IMR-90 (cell line): Measurements from ENCODE around the gene INO80B. TPM values are rescaled to one million over a fixed set of nuclear protein-coding genes. Genes with fewer than 3 reads are reported as not detected.

Experiments used
- ATAC-seq: fragments of 200-7000 bp; cut with Tn5 transposase; 2 replicates; pipeline ENCODE4 v1.9.1; 2020; ENCODE audit warnings: low read depth, mild to moderate bottlenecking, moderate library complexity
- BruUV-seq: library from RNA; stranded (reverse); fragments of 400-500 nt; replicated peaks from 2 replicates; lab custom pipeline; 2021; lab: Mats Ljungman, UMichigan
- CTCF ChIA-PET: fragments of 300-600 bp; formaldehyde crosslinking; extraction: SDS; loops from one replicate; lab custom pipeline; 2021; ENCODE audit warnings: antibody characterized with exemption; lab: Yijun Ruan, JAX
- POLR2A ChIA-PET: fragments of 300-600 bp; sonication (Branson Sonifier 250); formaldehyde crosslinking; loops from one replicate; lab custom pipeline; 2022; ENCODE audit warnings: antibody characterized with exemption; ENCODE audit not compliant: unreplicated experiment; lab: Charles Lee
- DNase-seq: peaks from one replicate; pipeline ENCODE4 v3.0.0; 2013
- H2AFZ ChIP-seq: replicated peaks from 2 replicates; pipeline ENCODE3; 2013; ENCODE audit warnings: low read length, mild to moderate bottlenecking; ENCODE audit not compliant: poor library complexity
- H2AK5ac ChIP-seq: 2 replicates; pipeline ENCODE4 v1.6.1; 2013; ENCODE audit warnings: low read depth, low read length, inconsistent platforms
- H2AK9ac ChIP-seq: replicated peaks from 2 replicates; pipeline ENCODE3; 2013; ENCODE audit warnings: mild to moderate bottlenecking, low read depth, low read length, moderate library complexity; ENCODE audit not compliant: poor library complexity
- H2BK120ac ChIP-seq: 2 replicates; pipeline ENCODE4 v1.6.1; 2013; ENCODE audit warnings: low read depth, low read length, inconsistent platforms
- H2BK15ac ChIP-seq: 3 replicates; pipeline ENCODE4 v1.6.1; 2013; ENCODE audit warnings: low read depth, low read length, inconsistent platforms
- H2BK20ac ChIP-seq: 2 replicates; pipeline ENCODE4 v1.6.1; 2013; ENCODE audit warnings: low read depth, mild to moderate bottlenecking, inconsistent platforms, low read length, moderate library complexity
- H2BK5ac ChIP-seq: 2 replicates; pipeline ENCODE4 v1.6.1; 2013; ENCODE audit warnings: mild to moderate bottlenecking, low read depth, low read length, inconsistent platforms; ENCODE audit not compliant: poor library complexity, severe bottlenecking
- H3K14ac ChIP-seq: replicated peaks from 2 replicates; pipeline ENCODE4 v1.6.1; 2013; ENCODE audit warnings: low read depth, low read length, inconsistent platforms
- H3K18ac ChIP-seq: 2 replicates; pipeline ENCODE4 v1.6.1; 2013; ENCODE audit warnings: low read depth, low read length, control low read depth
- H3K23ac ChIP-seq: 2 replicates; pipeline ENCODE4 v1.6.1; 2013; ENCODE audit warnings: low read depth, low read length, inconsistent platforms
- H3K27ac ChIP-seq: 2 replicates; pipeline ENCODE4 v1.5.1; 2013; ENCODE audit warnings: mild to moderate bottlenecking, control low read depth, low read length; ENCODE audit not compliant: insufficient read depth
- H3K27me3 ChIP-seq: 2 replicates; pipeline ENCODE4 v1.6.1; 2013; ENCODE audit warnings: low read length; ENCODE audit not compliant: control insufficient read depth, insufficient read depth
- H3K36me3 ChIP-seq: 2 replicates; pipeline ENCODE4 v1.6.1; 2013; ENCODE audit warnings: low read length, mixed read lengths; ENCODE audit not compliant: control insufficient read depth, insufficient read depth
- H3K4ac ChIP-seq: 2 replicates; pipeline ENCODE4 v1.6.1; 2013; ENCODE audit warnings: low read depth, low read length, inconsistent platforms
- H3K4me1 ChIP-seq: 2 replicates; pipeline ENCODE4 v1.6.1; 2013; ENCODE audit warnings: low read length, mixed read lengths; ENCODE audit not compliant: control insufficient read depth, insufficient read depth
- H3K4me2 ChIP-seq: 2 replicates; pipeline ENCODE4 v1.6.1; 2013; ENCODE audit warnings: low read depth, mild to moderate bottlenecking, control low read depth, low read length, moderate library complexity
- H3K4me3 ChIP-seq: 2 replicates; pipeline ENCODE4 v1.5.1; 2013; ENCODE audit warnings: low read depth, mild to moderate bottlenecking, control low read depth, low read length, moderate library complexity; ENCODE audit not compliant: insufficient read depth
- H3K56ac ChIP-seq: 2 replicates; pipeline ENCODE4 v1.6.1; 2013; ENCODE audit warnings: low read length, inconsistent platforms; ENCODE audit not compliant: insufficient read depth; ENCODE audit errors: extremely low read depth
- H3K79me1 ChIP-seq, 2 experiments: 2 replicates each; pipeline ENCODE4 v1.6.1; 2013; ENCODE audit warnings: low read length in 2 of 2, inconsistent platforms in 1 of 2, low read depth in 1 of 2
- H3K9ac ChIP-seq: 2 replicates; pipeline ENCODE4 v1.6.1; 2013; ENCODE audit warnings: low read depth, low read length, control low read depth
- H3K9me1 ChIP-seq: 2 replicates; pipeline ENCODE4 v1.6.1; 2013; ENCODE audit warnings: low read length, inconsistent platforms; ENCODE audit not compliant: insufficient read depth
- H3K9me3 ChIP-seq: 2 replicates; pipeline ENCODE4 v1.6.1; 2013; ENCODE audit warnings: low read length; ENCODE audit not compliant: control insufficient read depth, insufficient read depth
- H4K20me1 ChIP-seq: 2 replicates; pipeline ENCODE4 v1.6.1; 2013; ENCODE audit warnings: low read length, inconsistent platforms; ENCODE audit not compliant: insufficient read depth
- H4K5ac ChIP-seq: 2 replicates; pipeline ENCODE4 v1.6.1; 2013; ENCODE audit warnings: mild to moderate bottlenecking, low read depth, low read length, control low read depth
- H4K8ac ChIP-seq, 2 experiments: 2 replicates each; pipeline ENCODE4 v1.6.1; 2013; ENCODE audit warnings: low read depth in 2 of 2, low read length in 2 of 2, control low read depth in 1 of 2, inconsistent platforms in 1 of 2
- H4K91ac ChIP-seq: 2 replicates; pipeline ENCODE4 v1.6.1; 2013; ENCODE audit warnings: low read depth, low read length, inconsistent platforms; ENCODE audit not compliant: insufficient read depth
- BHLHE40 ChIP-seq: fragments of 150-350 bp; IDR thresholded peaks from 2 replicates; pipeline ENCODE4 v1.6.1; 2016; ENCODE audit warnings: mild to moderate bottlenecking, low read depth, low read length
- CEBPB ChIP-seq: IDR thresholded peaks from 2 replicates; pipeline ENCODE4 v1.6.1; 2012; ENCODE audit warnings: low read depth, low read length, improper control_type of control experiment
- CHD1 ChIP-seq: IDR thresholded peaks from 2 replicates; pipeline ENCODE4 v1.6.1; 2012; ENCODE audit warnings: low read depth, low read length, improper control_type of control experiment
- FOS ChIP-seq: fragments of 150-350 bp; IDR thresholded peaks from 2 replicates; pipeline ENCODE4 v1.6.1; 2016; ENCODE audit warnings: low read depth, low read length
- MAFK ChIP-seq: IDR thresholded peaks from 2 replicates; pipeline ENCODE4 v1.6.1; 2012; ENCODE audit warnings: low read depth, low read length, improper control_type of control experiment
- MAZ ChIP-seq: IDR thresholded peaks from 2 replicates; pipeline ENCODE4 v1.6.1; 2012; ENCODE audit warnings: low read depth, mild to moderate bottlenecking, low read length, improper control_type of control experiment, moderate library complexity, borderline replicate concordance
- MXI1 ChIP-seq: IDR thresholded peaks from 2 replicates; pipeline ENCODE4 v1.6.1; 2012; ENCODE audit warnings: low read depth, mild to moderate bottlenecking, low read length, moderate library complexity, borderline replicate concordance
- NFE2L2 ChIP-seq: fragments of 150-350 bp; IDR thresholded peaks from 2 replicates; pipeline ENCODE4 v1.6.1; 2016; ENCODE audit warnings: low read depth, mild to moderate bottlenecking, low read length
- POLR2A ChIP-seq: IDR thresholded peaks from 2 replicates; pipeline ENCODE4 v1.6.1; 2012; ENCODE audit warnings: mild to moderate bottlenecking, low read depth, low read length
- RAD21 ChIP-seq: IDR thresholded peaks from 2 replicates; pipeline ENCODE4 v1.6.1; 2012; ENCODE audit warnings: low read length, improper control_type of control experiment
- RCOR1 ChIP-seq: IDR thresholded peaks from 2 replicates; pipeline ENCODE4 v1.6.1; 2012; ENCODE audit warnings: mild to moderate bottlenecking, low read length, improper control_type of control experiment; ENCODE audit not compliant: insufficient replicate concordance
- RFX5 ChIP-seq: IDR thresholded peaks from 2 replicates; pipeline ENCODE4 v1.8.0; 2012; ENCODE audit warnings: low read depth, mild to moderate bottlenecking, low read length, moderate library complexity
- SMC3 ChIP-seq: fragments of 150-350 bp; IDR thresholded peaks from 2 replicates; pipeline ENCODE4 v1.6.1; 2016; ENCODE audit warnings: low read depth, mild to moderate bottlenecking, antibody characterized with exemption, low read length, moderate library complexity
- WGBS, 2 experiments: methylation state at CpG; one replicate each; pipeline versions ENCODE4 v1.1.5 to v1.1.7; 2013; ENCODE audit warnings: missing lambda C conversion rate in 2 of 2; ENCODE audit not compliant: insufficient read length in 1 of 2; ENCODE audit errors: extremely low coverage in 2 of 2; 5-methylcytosine and 5-hydroxymethylcytosine counted together
- dilution Hi-C: fragments of 300-500 bp; cut with HindIII; formaldehyde crosslinking; loops from one replicate; pipeline ENCODE4 v1.14.3; 2018; ENCODE audit warnings: low sequenced_read_pairs; ENCODE audit not compliant: unreplicated experiment
- in situ Hi-C: fragments of 300-500 bp; cut with MboI; formaldehyde crosslinking; loops from 3 replicates; pipeline ENCODE4 v1.14.3; 2019; ENCODE audit warnings: low sequenced_read_pairs, inconsistent platforms, mixed read lengths
- intact Hi-C: fragments of 100-400 bp; cut with micrococcal nuclease; formaldehyde crosslinking; loops from 2 replicates; pipeline ENCODE4 v1.10.0; 2022
- polyA plus RNA-seq, 3 experiments: library from polyadenylated mRNA; depleted of rRNA; stranded (reverse); fragments of >200 nt; gene quantifications; 2 replicates each; pipeline ENCODE4 v1.2.3, GENCODE V29; 2012; ENCODE audit warnings: low replicate concordance in 1 of 3
- total RNA-seq: library from RNA; depleted of rRNA; stranded (reverse); fragments of >200 nt; gene quantifications from 2 replicates; pipeline ENCODE4 v1.2.3, GENCODE V29; 2012
- TF ChIP-seq, protein P1 (sequence below): fragments of 150-350 bp; IDR thresholded peaks from 2 replicates; pipeline ENCODE4 v1.6.1; 2017; ENCODE audit warnings: mild to moderate bottlenecking, antibody characterized with exemption, low read length, low read depth
- TF ChIP-seq, protein P2 (sequence below): fragments of 150-350 bp; IDR thresholded peaks from 2 replicates; pipeline ENCODE4 v1.6.1; 2016; ENCODE audit warnings: low read depth, mild to moderate bottlenecking, low read length, moderate library complexity, borderline replicate concordance
- TF ChIP-seq, protein P3 (sequence below): conservative IDR thresholded peaks from 2 replicates; pipeline ENCODE4 v1.5.1; 2012; ENCODE audit warnings: mild to moderate bottlenecking, low read depth, low read length, improper control_type of control experiment

INO80B gene
- total and polyA plus RNA-seq, 2 of the 4 experiments (the other 2 are of a cell fraction), result 4.5 to 10.5 TPM

DNA sequence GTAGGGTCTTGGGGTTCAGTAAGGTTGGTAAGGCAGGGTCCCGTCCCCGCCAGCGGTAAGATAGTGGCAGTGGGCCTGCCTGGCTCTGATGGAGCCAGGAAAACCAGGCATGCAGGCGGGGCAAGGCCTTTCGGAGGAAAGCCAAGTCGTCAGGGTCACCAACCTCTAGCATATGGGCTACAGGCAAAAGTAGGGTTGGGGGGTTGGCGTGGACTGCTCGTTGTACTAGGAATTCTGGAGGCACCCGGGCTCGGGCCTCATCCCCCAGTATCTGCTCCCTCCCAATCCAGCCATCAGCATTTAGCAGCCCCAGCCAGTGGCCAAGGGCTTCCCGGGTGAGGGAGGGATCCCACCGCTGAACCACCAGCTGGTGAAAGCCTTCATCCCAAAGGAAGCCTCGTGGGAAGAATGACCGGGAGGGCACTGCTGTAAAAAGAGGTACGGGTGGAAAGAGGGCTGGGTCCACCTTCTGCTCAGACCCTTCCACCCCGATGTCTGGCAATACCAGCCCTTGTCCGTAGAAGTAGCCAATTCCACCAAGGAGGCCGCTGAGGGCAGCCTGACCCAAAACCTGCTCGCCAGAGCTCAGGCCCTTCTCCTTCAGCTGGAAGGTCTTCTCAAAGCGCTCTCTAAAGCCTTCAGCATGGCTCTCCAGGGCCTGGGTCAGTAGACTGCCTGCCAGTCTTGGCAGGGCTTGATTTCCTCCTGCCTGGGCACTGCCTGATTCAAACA, 7.3 kb downstream of the INO80B start:
- Histone ChIP-seq H2AK9ac (peak overlapping the region; percentile 29), H3K9me1 (no peaks in the 10 kb centered on the region), H3K4me2 (no peak overlapping the region), H3K56ac (no peak overlapping the region), H3K36me3 (peaks cover 21% of the 10 kb centered on the region), H3K14ac (no peak overlapping the region), H3K4ac (no peak overlapping the region), H2AFZ (no peak overlapping the region), H4K5ac (no peak overlapping the region), H3K79me1 (peaks cover 13 to 56% of the 10 kb centered on the region in 2 experiments; a peak in 3 of 4 replicates), H3K23ac (no peak overlapping the region), H2BK5ac (no peak overlapping the region), H4K91ac (no peak overlapping the region), H3K27me3 (no peaks in the 10 kb centered on the region), H3K18ac (no peak overlapping the region), H3K9ac (no peak overlapping the region), H3K4me1 (peaks cover 5% of the 10 kb centered on the region), H2BK20ac (no peak overlapping the region), H4K20me1 (no peaks in the 10 kb centered on the region), H2BK120ac (no peak overlapping the region), H3K9me3 (no peaks in the 10 kb centered on the region), H3K4me3 (no peak overlapping the region), H2AK5ac (no peak overlapping the region), H4K8ac (no peak overlapping the region), H2BK15ac (no peak overlapping the region), H3K27ac (no peak overlapping the region)
- WGBS, 2 experiments, result 89% methylated on average over 6 of the region's 20 CpGs; no CpG with 5 or more reads in 1 of the 2 experiments
- DNase-seq (no peak), ATAC-seq (no peak)
- TF ChIP-seq RAD21 (no peak), RCOR1 (no peak), BHLHE40 (no peak), FOS (no peak), MAZ (no peak), MXI1 (no peak), SMC3 (no peak), CHD1 (no peak), RFX5 (no peak), MAFK (no peak), CEBPB (no peak), NFE2L2 (no peak), POLR2A (no peak)
- TF ChIP-seq, protein P1, sequence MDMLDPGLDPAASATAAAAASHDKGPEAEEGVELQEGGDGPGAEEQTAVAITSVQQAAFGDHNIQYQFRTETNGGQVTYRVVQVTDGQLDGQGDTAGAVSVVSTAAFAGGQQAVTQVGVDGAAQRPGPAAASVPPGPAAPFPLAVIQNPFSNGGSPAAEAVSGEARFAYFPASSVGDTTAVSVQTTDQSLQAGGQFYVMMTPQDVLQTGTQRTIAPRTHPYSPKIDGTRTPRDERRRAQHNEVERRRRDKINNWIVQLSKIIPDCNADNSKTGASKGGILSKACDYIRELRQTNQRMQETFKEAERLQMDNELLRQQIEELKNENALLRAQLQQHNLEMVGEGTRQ, result no peak
- TF ChIP-seq, protein P2, sequence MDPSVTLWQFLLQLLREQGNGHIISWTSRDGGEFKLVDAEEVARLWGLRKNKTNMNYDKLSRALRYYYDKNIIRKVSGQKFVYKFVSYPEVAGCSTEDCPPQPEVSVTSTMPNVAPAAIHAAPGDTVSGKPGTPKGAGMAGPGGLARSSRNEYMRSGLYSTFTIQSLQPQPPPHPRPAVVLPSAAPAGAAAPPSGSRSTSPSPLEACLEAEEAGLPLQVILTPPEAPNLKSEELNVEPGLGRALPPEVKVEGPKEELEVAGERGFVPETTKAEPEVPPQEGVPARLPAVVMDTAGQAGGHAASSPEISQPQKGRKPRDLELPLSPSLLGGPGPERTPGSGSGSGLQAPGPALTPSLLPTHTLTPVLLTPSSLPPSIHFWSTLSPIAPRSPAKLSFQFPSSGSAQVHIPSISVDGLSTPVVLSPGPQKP, result no peak
- TF ChIP-seq, protein P3, sequence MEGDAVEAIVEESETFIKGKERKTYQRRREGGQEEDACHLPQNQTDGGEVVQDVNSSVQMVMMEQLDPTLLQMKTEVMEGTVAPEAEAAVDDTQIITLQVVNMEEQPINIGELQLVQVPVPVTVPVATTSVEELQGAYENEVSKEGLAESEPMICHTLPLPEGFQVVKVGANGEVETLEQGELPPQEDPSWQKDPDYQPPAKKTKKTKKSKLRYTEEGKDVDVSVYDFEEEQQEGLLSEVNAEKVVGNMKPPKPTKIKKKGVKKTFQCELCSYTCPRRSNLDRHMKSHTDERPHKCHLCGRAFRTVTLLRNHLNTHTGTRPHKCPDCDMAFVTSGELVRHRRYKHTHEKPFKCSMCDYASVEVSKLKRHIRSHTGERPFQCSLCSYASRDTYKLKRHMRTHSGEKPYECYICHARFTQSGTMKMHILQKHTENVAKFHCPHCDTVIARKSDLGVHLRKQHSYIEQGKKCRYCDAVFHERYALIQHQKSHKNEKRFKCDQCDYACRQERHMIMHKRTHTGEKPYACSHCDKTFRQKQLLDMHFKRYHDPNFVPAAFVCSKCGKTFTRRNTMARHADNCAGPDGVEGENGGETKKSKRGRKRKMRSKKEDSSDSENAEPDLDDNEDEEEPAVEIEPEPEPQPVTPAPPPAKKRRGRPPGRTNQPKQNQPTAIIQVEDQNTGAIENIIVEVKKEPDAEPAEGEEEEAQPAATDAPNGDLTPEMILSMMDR, result no peak
- intact Hi-C loops (no loop called here), in situ Hi-C loops (no loop called here), dilution Hi-C loops (no loop called here)
- POLR2A ChIA-PET, result no interaction called here
- CTCF ChIA-PET, result no interaction called here
- BruUV-seq, result TSS peak; percentile 57
